Measurements from ENCODE around the gene OAS3.
"Not testable (repeated sequence)": the region's sequence is repeated elsewhere in the genome, so short reads cannot be mapped to it uniquely, and the experiment has no call there.

The OAS3 gene

DNA sequence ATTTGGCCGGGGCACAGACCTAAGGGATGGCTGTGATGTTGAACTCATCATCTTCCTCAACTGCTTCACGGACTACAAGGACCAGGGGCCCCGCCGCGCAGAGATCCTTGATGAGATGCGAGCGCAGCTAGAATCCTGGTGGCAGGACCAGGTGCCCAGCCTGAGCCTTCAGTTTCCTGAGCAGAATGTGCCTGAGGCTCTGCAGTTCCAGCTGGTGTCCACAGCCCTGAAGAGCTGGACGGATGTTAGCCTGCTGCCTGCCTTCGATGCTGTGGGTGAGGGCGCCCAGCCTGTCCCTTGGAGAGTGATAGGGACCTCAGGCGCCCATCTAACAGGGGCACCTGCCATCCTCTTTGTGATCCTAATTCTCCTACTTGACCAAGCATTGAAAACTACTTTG is 12.4 kb downstream of the OAS3 start:
- no peak for DNase-seq (ENCODE audit: low read depth)

DNA sequence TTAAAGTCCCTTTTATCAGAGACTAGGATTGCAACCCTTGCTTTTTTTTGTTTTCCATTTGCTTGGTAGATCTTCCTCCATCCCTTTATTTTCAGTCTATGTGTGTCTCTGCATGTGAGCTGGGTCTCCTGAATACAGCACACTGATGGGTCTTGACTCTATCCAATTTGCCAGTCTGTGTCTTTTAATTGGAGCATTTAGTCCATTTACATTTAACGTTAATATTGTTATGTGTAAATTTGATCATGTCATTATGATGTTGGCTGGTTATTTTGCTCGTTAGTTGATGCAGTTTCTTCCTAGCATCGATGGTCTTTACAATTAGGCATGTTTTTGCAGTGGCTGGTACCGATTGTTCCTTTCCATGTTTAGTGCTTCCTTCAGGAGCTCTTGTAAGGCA is 18.9 kb downstream of the OAS3 start:
- DNase-seq (ENCODE audit: low read depth), result not testable (repeated sequence)

DNA sequence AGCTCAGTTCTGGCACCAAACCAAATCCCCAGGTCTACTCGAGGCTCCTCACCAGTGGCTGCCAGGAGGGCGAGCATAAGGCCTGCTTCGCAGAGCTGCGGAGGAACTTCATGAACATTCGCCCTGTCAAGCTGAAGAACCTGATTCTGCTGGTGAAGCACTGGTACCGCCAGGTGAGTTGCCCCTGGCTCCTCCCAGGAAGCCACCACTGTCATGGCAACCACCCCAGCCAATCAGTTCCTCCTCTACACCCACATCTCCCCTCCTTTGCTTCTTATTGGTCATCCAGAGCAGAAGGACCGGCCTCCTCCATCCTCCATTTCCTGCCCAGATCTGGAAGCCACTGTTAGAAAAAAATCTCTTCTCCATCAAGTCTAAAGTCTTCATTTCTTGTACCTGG is 22.8 kb downstream of the OAS3 start:
- DNase-seq (ENCODE audit: low read depth), result no peak

DNA sequence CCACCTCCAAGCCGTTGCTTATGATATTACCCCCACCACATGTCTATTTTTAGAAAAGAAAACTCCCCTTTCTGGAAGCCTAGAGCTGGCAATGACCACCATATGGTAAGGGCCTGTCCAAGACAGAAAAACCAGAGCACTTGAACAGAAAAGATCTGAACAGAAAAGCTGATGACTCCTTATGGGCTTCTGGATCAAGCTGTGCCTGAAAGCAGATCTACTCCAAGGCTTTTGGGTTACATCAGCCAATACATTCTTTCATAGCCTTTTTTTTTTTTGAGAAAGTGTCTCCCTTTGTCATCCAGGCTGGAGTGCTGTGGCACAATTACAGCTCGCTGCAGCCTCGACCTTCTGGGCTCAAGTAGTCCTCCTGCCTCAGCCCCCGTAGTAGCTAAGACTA is 23.3 kb downstream of the OAS3 start:
- DNase-seq (ENCODE audit: low read depth), result no peak

DNA sequence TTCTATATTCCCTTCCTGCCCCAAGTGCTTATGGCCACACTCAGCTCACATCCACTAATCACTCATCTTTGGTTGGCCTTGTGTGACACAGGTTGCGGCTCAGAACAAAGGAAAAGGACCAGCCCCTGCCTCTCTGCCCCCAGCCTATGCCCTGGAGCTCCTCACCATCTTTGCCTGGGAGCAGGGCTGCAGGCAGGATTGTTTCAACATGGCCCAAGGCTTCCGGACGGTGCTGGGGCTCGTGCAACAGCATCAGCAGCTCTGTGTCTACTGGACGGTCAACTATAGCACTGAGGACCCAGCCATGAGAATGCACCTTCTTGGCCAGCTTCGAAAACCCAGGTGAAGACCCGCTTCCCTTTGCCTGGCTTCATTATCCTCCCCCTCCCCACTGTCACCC is 24.3 kb downstream of the OAS3 start:
- no peak for DNase-seq (ENCODE audit: low read depth)

DNA sequence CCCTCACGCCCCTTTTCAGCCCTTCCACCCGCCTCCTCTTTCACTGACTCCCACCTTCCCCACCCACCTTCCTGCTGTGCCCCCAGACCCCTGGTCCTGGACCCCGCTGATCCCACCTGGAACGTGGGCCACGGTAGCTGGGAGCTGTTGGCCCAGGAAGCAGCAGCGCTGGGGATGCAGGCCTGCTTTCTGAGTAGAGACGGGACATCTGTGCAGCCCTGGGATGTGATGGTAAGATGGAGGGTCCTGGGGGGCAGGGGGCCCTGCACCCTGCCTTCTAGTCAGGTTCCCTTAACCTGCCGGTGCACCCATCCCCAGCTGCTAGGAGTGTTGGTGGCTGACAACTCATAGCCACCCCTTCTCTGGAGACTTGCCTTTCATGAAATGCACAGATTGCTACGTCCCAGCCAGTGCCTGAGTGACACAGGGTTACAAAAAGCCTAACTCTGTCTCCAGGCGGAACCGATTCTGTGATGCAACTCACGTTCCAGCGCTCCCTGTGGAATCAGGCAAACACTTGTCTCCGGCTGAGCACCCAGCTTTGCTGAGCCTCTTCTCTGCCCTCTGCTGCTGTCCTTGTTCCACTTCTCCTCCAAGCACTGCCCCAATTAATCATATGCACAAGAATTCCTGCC is 25.1 kb downstream of the OAS3 start:
- DNase-seq (ENCODE audit: low read depth), result no peak

DNA sequence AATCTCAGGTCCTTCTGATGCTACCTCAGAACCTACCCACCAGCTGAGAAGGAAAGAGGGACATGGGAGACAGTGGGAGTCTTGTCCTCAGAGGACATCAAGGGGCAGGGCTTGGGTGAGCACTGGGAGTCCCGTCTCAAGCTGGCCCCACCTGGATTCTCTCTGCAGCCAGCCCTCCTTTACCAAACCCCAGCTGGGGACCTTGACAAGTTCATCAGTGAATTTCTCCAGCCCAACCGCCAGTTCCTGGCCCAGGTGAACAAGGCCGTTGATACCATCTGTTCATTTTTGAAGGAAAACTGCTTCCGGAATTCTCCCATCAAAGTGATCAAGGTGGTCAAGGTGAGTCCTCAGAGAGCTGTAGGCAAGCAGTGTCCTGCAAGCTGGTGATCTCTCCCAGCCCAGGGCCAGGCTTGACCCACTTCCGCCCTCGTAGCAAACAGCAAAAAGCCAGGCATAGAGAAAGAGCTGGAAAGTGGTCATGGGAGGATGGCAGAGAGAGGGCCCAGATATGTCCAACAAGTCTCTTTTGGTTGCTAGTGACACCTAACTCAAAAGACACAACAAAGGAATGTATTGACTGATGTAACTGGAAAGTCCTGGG is 25.9 kb downstream of the OAS3 start:
- DNase-seq (ENCODE audit: low read depth), result no peak

DNA sequence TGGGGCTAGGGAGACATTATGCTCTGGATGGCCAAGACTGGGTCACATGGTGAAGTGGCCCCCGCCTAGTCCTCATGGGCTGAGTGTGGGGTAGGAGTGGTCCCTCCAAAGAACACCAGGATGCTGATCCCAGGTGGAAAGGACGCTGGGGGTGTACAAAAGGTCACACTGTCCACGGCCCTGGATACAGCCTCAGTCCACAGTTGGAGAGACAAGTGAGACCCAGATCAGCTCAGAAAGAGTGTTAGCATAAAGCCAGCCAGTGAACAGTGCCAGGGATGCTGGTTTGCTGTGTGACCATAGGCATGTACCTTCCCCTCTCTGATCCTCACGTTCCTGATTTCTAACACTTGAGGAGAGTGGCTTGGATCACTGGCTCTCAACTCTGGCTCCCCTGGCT is 26.6 kb downstream of the OAS3 start:
- no peak for DNase-seq (ENCODE audit: low read depth)

DNA sequence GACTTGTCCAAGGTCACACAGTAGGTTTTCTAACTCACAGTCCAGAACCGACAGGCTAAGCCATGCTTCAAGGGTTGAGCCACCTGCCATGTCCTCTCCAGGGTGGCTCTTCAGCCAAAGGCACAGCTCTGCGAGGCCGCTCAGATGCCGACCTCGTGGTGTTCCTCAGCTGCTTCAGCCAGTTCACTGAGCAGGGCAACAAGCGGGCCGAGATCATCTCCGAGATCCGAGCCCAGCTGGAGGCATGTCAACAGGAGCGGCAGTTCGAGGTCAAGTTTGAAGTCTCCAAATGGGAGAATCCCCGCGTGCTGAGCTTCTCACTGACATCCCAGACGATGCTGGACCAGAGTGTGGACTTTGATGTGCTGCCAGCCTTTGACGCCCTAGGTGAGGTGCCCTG is 27.4 kb downstream of the OAS3 start:
- no peak for DNase-seq (ENCODE audit: low read depth)

DNA sequence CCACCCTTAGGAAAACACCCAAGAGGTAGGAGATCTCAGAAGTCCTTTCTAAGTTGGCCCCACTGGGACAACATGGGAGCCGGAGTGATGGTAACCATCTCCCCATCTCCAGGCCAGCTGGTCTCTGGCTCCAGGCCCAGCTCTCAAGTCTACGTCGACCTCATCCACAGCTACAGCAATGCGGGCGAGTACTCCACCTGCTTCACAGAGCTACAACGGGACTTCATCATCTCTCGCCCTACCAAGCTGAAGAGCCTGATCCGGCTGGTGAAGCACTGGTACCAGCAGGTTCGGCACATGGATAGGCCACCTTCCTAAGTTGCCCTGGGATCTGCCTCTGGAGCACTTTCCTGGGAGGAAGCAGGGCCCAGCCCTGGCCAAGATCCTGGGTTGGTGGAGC is 29.0 kb downstream of the OAS3 start:
- DNase-seq (ENCODE audit: low read depth), result no peak

DNA sequence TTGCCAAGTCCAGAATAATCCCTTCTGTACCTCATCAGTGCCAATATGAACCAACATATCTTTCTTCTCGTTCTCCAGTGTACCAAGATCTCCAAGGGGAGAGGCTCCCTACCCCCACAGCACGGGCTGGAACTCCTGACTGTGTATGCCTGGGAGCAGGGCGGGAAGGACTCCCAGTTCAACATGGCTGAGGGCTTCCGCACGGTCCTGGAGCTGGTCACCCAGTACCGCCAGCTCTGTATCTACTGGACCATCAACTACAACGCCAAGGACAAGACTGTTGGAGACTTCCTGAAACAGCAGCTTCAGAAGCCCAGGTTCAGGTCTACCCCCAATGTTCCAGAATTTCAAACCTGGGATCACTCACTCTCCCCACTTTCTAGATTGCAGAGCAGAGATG is 29.6 kb downstream of the OAS3 start:
- DNase-seq (ENCODE audit: low read depth), result no peak

DNA sequence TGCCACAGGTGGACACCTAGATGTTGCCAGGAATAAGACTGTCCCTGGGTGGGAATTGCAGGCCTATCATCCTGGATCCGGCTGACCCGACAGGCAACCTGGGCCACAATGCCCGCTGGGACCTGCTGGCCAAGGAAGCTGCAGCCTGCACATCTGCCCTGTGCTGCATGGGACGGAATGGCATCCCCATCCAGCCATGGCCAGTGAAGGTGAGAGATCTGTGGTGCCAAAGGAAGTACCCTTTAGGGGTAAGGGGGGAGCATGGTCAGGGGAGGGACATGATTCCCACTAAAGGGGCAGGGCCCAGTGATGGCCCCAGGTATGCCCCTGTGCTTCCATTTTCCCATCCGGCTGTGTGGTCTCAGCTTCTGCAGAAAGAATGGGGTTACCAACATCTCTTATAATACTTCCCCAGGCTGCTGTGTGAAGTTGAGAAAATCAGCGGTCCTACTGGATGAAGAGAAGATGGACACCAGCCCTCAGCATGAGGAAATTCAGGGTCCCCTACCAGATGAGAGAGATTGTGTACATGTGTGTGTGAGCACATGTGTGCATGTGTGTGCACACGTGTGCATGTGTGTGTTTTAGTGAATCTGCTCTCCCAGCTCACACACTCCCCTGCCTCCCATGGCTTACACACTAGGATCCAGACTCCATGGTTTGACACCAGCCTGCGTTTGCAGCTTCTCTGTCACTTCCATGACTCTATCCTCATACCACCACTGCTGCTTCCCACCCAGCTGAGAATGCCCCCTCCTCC is 31.5 kb downstream of the OAS3 start:
- DNase-seq (ENCODE audit: low read depth), result no peak

DNA sequence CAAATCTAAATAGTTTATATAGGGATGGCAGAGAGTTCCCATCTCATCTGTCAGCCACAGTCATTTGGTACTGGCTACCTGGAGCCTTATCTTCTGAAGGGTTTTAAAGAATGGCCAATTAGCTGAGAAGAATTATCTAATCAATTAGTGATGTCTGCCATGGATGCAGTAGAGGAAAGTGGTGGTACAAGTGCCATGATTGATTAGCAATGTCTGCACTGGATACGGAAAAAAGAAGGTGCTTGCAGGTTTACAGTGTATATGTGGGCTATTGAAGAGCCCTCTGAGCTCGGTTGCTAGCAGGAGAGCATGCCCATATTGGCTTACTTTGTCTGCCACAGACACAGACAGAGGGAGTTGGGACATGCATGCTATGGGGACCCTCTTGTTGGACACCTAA is 32.1 kb downstream of the OAS3 start:
- no peak for DNase-seq (ENCODE audit: low read depth)

DNA sequence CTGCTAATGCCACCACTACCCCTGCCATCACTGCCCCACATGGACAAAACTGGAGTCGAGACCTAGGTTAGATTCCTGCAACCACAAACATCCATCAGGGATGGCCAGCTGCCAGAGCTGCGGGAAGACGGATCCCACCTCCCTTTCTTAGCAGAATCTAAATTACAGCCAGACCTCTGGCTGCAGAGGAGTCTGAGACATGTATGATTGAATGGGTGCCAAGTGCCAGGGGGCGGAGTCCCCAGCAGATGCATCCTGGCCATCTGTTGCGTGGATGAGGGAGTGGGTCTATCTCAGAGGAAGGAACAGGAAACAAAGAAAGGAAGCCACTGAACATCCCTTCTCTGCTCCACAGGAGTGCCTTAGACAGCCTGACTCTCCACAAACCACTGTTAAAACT is 33.0 kb downstream of the OAS3 start:
- DNase-seq (ENCODE audit: low read depth), result no peak

DNA sequence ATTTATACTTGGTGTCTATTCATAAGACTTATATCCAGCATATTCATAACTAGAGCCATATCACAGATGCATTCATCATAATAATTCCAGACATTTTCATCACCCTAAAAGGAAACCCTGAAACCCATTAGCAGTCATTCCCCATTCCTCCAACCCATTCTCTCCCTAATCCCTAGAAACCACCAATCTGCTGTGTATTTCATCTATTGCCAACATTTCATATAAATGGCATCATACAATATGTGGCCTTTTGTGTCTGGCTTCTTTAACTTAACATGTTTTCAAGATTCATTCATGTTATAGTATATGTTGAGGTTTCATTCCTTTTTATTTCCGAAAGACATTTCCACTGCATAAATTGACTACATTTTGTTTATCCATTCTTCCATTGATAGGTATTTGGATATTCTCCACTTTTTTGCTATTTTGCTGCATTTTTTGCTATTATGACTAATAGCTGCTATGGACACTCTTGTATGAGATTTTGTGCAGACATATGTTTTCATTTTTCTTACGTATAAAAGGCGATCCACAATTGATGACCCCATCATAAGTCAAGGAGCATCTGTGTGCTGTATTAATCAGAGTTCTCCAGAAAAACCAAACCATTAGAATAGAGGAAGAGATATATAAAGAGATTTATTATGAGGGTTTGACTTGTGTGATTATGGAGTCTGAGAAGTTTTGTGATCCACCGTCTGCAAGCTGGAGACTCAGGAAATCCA is 34.9 kb downstream of the OAS3 start:
- no peak for DNase-seq (ENCODE audit: low read depth)

DNA sequence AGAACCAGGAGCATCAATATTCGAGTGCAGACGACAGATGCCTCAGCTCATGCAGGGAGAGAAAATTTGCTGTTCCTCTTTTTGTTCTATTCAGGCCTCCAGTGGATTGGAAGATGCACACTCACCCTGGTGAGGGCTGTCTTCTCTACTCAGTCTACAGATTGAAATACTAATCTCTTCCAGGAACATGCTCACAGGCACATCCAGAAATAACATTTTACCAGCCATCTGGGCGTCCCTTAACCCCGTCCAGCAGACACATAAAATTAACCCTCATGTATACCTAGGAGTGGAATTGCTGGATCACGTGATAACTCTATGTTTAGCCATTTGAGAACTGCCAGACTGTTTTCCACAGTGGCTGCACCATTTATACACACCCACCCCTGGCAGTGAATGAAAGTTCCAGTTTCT is 35.6 kb downstream of the OAS3 start:
- no peak for DNase-seq (ENCODE audit: low read depth)

DNA sequence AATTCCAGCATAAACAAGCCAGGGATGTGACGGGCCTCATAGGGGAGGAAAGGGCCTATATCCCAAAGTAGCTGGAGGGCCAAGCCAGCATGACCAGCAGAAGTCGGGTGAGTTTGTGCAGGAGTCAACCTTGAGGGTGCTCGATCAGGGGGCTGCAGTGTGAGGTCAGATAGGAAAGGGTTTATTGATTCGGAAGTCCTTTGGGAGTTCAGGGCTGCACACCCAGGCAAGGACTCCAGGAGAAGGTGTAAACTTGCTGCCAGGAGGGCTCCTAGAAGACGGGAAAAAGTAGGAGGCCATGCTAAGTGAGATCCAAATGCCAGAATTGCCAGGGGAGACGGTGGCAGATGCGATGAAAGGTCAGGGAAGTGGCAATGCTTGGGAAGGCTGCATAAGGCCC is 36.6 kb downstream of the OAS3 start:
- no peak for DNase-seq (ENCODE audit: low read depth)

DNA sequence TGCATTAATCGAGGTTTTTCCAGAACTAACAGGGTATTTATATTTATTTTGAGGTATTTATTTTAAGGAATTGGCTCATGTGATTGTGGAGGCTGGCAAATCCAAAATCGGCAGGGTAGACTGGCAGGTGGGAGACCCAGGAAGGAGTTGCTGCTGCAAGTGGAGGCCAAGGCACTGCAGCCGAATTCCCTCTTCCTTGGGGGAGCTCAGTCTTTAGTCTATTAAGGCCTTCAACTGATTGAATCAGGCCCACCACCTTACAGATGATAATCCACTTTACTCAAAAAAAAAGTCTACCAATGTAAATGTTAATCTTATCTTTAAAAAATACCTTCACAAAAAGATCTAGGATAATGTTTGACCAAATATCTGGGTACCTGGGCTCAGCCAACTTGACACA is 38.9 kb downstream of the OAS3 start:
- no peak for DNase-seq (ENCODE audit: low read depth)

DNA sequence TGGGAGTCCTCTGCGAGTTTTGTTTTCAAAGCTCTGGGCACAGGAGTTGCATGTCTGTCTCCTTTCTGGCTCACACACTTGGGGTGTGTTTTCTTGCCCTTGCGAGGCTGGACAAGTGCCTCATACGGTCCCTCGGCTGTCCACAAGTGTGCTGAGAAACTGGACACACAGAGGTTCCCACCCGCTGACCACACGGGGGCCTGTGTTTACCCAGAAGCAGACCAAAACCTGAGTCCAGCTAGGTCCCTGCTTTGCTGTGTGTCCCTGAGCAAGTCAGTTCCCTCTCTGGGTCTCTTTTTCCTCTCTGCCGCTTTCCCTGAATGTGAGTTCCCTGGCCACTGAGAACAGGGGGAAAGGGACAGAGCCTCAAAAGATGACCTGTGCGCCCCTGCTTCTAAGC is 39.4 kb downstream of the OAS3 start:
- DNase-seq (ENCODE audit: low read depth), result no peak

DNA sequence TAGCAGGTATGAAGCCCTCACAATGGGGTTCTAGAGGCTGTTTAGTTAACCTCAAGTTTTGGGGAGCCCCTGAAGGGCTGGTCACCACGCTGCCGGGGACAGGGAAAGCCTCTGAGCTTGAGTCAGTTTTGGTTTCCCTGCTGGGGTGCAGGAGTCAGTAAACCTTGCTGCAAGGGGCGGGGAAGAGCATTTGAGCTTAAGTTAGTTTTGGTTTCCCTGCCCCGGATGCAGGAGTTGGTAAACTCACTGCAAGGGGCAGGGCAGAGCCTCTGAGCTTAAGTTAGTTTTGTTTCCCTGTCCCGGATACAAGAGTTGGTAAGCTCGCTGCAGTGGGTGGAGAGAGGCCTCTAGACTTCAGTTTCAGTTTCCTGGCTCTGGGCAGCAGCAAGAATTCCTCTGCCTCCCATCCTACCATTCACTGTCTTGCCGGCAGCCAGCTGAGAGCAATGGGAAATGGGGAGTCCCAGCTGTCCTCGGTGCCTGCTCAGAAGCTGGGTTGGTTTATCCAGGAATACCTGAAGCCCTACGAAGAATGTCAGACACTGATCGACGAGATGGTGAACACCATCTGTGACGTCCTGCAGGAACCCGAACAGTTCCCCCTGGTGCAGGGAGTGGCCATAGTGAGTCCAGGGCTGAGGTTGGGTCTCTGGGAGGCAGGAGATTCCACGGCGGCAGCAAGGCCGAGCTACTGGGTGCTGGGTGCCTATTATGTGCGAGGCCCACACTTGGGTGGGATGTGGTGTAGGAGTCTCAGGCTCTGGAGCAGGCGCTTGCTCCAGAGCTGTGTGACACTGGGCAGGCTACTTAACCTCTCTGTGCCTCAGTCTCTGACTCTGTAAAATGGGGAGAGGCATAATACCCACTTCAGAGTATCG is 40.1 kb downstream of the OAS3 start, which contains the start of gene OAS2:
TSS of gene OAS2 (plus strand) at position 357 of the 878 bp plus-strand sequence. CDS start at position 447, 90 bp downstream.
- DNase-seq (ENCODE audit: low read depth), result peak; percentile 82

DNA sequence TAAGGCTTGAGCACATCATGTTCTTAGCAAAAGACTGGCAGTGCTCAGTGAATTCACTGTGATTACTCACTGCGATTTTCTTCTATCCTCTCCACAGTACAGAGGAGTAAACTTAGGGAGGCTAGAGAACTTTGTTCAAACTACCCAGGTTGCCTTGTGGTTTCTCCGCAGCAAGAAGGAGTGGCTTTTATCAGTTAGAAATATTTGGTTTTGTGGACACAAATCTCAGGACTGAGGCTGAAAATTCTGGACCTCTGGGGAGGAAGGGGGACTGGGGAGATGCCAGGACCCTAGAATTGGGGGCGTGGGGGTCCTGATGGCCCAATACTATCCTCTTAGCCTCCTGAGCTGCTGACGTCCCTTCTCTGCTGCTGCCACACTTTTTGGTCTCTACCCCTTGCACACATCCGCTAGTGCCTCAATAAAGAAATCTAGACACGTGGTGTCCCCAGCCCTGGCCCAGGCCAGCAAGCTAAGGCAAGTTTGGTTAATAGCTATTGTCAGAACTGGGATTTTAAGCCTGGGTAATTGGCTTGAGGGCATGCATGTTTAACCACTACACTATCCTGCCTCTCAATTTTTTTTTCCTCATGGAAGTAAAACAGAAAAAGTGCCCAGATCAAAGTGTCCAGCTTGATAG is 40.9 kb downstream of the OAS3 start:
- peak; percentile 25 for DNase-seq (ENCODE audit: low read depth)
